ENCODE results near the gene TRAK2. TPM values are rescaled to one million over a fixed set of nuclear protein-coding genes. Genes with fewer than 3 reads are reported as not detected.

TRAK2 gene
- total and polyA plus RNA-seq, 2 of the 13 experiments (the other 11 are each of a cell fraction or from before 2014, with no cell fraction given) = 7.7 to 21.0 TPM

GRCh38 chr2:201413143-201413542 is 38.1 kb downstream of the TRAK2 start:
- no peaks in the 10 kb centered on the region for H4K20me1 ChIP-seq (ENCODE audit: insufficient read depth, low read length)
- intact Hi-C loops (cut with micrococcal nuclease; ENCODE audit: unreplicated experiment) = no loop called here
- FAIRE-seq (no peak), ATAC-seq (no peak), DNase-seq (ENCODE audit: low spot score) (no peak)
- in situ Hi-C loops (cut with HindIII; ENCODE audit: extremely low pct_ligation_motif_present, low pct_unique_long_range_greater_than_20kb) = no loop called here
- H3K9ac ChIP-seq (ENCODE audit: insufficient read depth, low read depth, low read length) = no peak overlapping the region
- no peak overlapping the region for H3K4me2 ChIP-seq (ENCODE audit: low read depth, low read length)
- no peaks in the 10 kb centered on the region for H3K27me3 ChIP-seq (ENCODE audit: control insufficient read depth in 1 of 2, insufficient read depth in 2 of 2, low read length in 2 of 2)
- no peak overlapping the region for H3K4me3 ChIP-seq (replicated peaks in 1 of 3; ENCODE audit: insufficient read depth in 1 of 3, low read depth in 2 of 3, low read length in 3 of 3)
- 85% methylated on average over 2 of the region's 2 CpGs for WGBS (ENCODE audit: low lambda C conversion rate)
- 0 out of 4 replicates have a peak, but pooled peaks of 1 of the 2 experiments have one; percentile 0 for TF ChIP-seq MAFK (conservative IDR thresholded peaks at IDR 0.05 in 1 of 2, IDR thresholded peaks at IDR 0.05 in 1 of 2; ENCODE audit: low read length in 2 of 2)
- TF ChIP-seq, protein P1, sequence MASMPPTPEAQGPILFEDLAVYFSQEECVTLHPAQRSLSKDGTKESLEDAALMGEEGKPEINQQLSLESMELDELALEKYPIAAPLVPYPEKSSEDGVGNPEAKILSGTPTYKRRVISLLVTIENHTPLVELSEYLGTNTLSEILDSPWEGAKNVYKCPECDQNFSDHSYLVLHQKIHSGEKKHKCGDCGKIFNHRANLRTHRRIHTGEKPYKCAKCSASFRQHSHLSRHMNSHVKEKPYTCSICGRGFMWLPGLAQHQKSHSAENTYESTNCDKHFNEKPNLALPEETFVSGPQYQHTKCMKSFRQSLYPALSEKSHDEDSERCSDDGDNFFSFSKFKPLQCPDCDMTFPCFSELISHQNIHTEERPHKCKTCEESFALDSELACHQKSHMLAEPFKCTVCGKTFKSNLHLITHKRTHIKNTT (CRISPR knock-in tag; IDR thresholded peaks at IDR 0.05) = no peak
- TF ChIP-seq PCBP2 (optimal IDR thresholded peaks at IDR 0.05; ENCODE audit: low read depth, low read length, poor library complexity, severe bottlenecking) = peak; percentile 24
- TF ChIP-seq ZNF552 (CRISPR knock-in tag; IDR thresholded peaks at IDR 0.05; ENCODE audit: borderline replicate concordance) = no peak
- TF ChIP-seq, protein P2, sequence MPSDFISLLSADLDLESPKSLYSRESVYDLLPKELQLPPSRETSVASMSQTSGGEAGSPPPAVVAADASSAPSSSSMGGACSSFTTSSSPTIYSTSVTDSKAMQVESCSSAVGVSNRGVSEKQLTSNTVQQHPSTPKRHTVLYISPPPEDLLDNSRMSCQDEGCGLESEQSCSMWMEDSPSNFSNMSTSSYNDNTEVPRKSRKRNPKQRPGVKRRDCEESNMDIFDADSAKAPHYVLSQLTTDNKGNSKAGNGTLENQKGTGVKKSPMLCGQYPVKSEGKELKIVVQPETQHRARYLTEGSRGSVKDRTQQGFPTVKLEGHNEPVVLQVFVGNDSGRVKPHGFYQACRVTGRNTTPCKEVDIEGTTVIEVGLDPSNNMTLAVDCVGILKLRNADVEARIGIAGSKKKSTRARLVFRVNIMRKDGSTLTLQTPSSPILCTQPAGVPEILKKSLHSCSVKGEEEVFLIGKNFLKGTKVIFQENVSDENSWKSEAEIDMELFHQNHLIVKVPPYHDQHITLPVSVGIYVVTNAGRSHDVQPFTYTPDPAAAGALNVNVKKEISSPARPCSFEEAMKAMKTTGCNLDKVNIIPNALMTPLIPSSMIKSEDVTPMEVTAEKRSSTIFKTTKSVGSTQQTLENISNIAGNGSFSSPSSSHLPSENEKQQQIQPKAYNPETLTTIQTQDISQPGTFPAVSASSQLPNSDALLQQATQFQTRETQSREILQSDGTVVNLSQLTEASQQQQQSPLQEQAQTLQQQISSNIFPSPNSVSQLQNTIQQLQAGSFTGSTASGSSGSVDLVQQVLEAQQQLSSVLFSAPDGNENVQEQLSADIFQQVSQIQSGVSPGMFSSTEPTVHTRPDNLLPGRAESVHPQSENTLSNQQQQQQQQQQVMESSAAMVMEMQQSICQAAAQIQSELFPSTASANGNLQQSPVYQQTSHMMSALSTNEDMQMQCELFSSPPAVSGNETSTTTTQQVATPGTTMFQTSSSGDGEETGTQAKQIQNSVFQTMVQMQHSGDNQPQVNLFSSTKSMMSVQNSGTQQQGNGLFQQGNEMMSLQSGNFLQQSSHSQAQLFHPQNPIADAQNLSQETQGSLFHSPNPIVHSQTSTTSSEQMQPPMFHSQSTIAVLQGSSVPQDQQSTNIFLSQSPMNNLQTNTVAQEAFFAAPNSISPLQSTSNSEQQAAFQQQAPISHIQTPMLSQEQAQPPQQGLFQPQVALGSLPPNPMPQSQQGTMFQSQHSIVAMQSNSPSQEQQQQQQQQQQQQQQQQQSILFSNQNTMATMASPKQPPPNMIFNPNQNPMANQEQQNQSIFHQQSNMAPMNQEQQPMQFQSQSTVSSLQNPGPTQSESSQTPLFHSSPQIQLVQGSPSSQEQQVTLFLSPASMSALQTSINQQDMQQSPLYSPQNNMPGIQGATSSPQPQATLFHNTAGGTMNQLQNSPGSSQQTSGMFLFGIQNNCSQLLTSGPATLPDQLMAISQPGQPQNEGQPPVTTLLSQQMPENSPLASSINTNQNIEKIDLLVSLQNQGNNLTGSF (CRISPR knock-in tag; IDR thresholded peaks at IDR 0.05) = no peak
- TF ChIP-seq XBP1 (CRISPR knock-in tag; IDR thresholded peaks at IDR 0.05) = no peak
- no peak for TF ChIP-seq TMF1 (CRISPR knock-in tag; IDR thresholded peaks at IDR 0.05; ENCODE audit: low read depth)
- TF ChIP-seq ARNTL (CRISPR knock-in tag; IDR thresholded peaks at IDR 0.05) = no peak
- TF ChIP-seq FOXA3 (CRISPR knock-in tag; IDR thresholded peaks at IDR 0.05) = no peak
- CTCF ChIA-PET (ENCODE audit: low intra/inter-chr PET ratio, low total read pairs) = no interaction called here
- H3K9me3 ChIP-seq (ENCODE audit: low read length) = no peaks in the 10 kb centered on the region
- BruUV-seq (replicated peaks) = no TSS peak
- H3K4me1 ChIP-seq (ENCODE audit: insufficient read depth, low read length) = peaks cover 8% of the 10 kb centered on the region; the same call in 1 of the 2 replicates
- peaks cover 2% of the 10 kb centered on the region for H3K79me2 ChIP-seq (ENCODE audit: insufficient read depth, low read length)
- H3K36me3 ChIP-seq (replicated peaks in 1 of 2; ENCODE audit: control insufficient read depth in 1 of 2, insufficient read depth in 2 of 2, low read length in 2 of 2) = peaks cover 0 to 3% of the 10 kb centered on the region in 2 experiments; a peak in 1 of 5 replicates
- no peak overlapping the region for H2AFZ ChIP-seq (ENCODE audit: low read length)
- H3K27ac ChIP-seq (ENCODE audit: extremely low read length, insufficient read depth, low read length) = no peak overlapping the region
- POLR2A ChIA-PET = no interaction called here

All from HepG2 (cell line).